CD14-positive monocyte (primary cell): ENCODE measurements around the gene PAX7. TPM values are rescaled to one million over a fixed set of nuclear protein-coding genes. Genes with fewer than 3 reads are reported as not detected.
"Not testable (repeated sequence)": the region's sequence is repeated elsewhere in the genome, so short reads cannot be mapped to it uniquely, and the experiment has no call there.

Source experiments
- DNase-seq, 3 donors: peaks; one replicate each; pipeline ENCODE4 v3.0.0-alpha.2; 2011 to 2022
- H2AFZ ChIP-seq: 2 replicates; pipeline ENCODE4 v1.6.0; 2012; ENCODE audit warnings: mild to moderate bottlenecking, low read depth, low read length, inconsistent platforms; ENCODE audit not compliant: insufficient read depth, poor library complexity, severe bottlenecking
- H3K27ac ChIP-seq, 2 donors: 1 replicate in 1 of 2; 2 replicates in 1 of 2; pipeline ENCODE4 v1.5.1; 2012 to 2013; ENCODE audit warnings: low read length in 2 of 2, control low read depth in 1 of 2, inconsistent platforms in 1 of 2, low read depth in 1 of 2, mild to moderate bottlenecking in 1 of 2
- H3K27me3 ChIP-seq, 2 donors: one replicate each; pipeline versions ENCODE4 v1.6.0 to v1.6.1; 2011 to 2013; ENCODE audit warnings: low read length in 2 of 2; ENCODE audit not compliant: control insufficient read depth in 2 of 2, insufficient read depth in 2 of 2
- H3K36me3 ChIP-seq, 2 donors: replicated peaks in 1 of 2; 1 replicate in 1 of 2; 2 replicates in 1 of 2; pipeline versions ENCODE4 v1.5.1 to v1.6.1; 2012 to 2013; ENCODE audit warnings: low read length in 2 of 2, control low read depth in 1 of 2, inconsistent platforms in 1 of 2, mild to moderate bottlenecking in 1 of 2; ENCODE audit not compliant: insufficient read depth in 2 of 2, control insufficient read depth in 1 of 2
- H3K4me1 ChIP-seq, 2 donors: 1 replicate in 1 of 2; 2 replicates in 1 of 2; pipeline versions ENCODE4 v1.5.1 to v1.6.1; 2012 to 2013; ENCODE audit warnings: low read length in 2 of 2, control low read depth in 1 of 2, inconsistent platforms in 1 of 2, mild to moderate bottlenecking in 1 of 2, moderate library complexity in 1 of 2; ENCODE audit not compliant: insufficient read depth in 2 of 2, control insufficient read depth in 1 of 2
- H3K4me2 ChIP-seq: replicated peaks from 2 replicates; pipeline ENCODE3; 2012; ENCODE audit warnings: low read length, moderate library complexity, mild to moderate bottlenecking; ENCODE audit not compliant: poor library complexity, severe bottlenecking; ENCODE audit errors: extremely low read depth
- H3K4me3 ChIP-seq, 3 experiments: fragments of 200-600 bp in 1 of 3; sonication (generic) in 1 of 3; replicated peaks in 1 of 3; 1 replicate in 2 of 3; 2 replicates in 1 of 3; pipeline ENCODE4 v1.5.1; 2011 to 2013; ENCODE audit warnings: low read length in 3 of 3, mild to moderate bottlenecking in 3 of 3, control low read depth in 2 of 3, low read depth in 2 of 3, inconsistent platforms in 1 of 3, moderate library complexity in 1 of 3
- H3K79me2 ChIP-seq: 2 replicates; pipeline ENCODE4 v1.6.0; 2012; ENCODE audit warnings: mild to moderate bottlenecking, control low read depth, inconsistent platforms, low read length, moderate library complexity; ENCODE audit not compliant: insufficient read depth
- H3K9ac ChIP-seq: 2 replicates; pipeline ENCODE4 v1.6.0; 2017; ENCODE audit warnings: low read length, mild to moderate bottlenecking; ENCODE audit not compliant: insufficient read depth, poor library complexity, severe bottlenecking
- H3K9me3 ChIP-seq, 2 donors: replicated peaks in 1 of 2; 1 replicate in 1 of 2; 2 replicates in 1 of 2; pipeline versions ENCODE4 v1.5.1 to v1.6.1; 2012 to 2013; ENCODE audit warnings: low read length in 2 of 2, control low read depth in 1 of 2; ENCODE audit not compliant: control insufficient read depth in 1 of 2, insufficient read depth in 1 of 2
- H4K20me1 ChIP-seq: 2 replicates; pipeline ENCODE4 v1.6.0; 2012; ENCODE audit warnings: mild to moderate bottlenecking, low read length, control low read depth, moderate library complexity; ENCODE audit not compliant: insufficient read depth
- H3K27ac Mint-ChIP-seq, 7 donors: one replicate each; pipeline ENCODE4 v1.8.0; 2020; ENCODE audit warnings: mild to moderate bottlenecking in 7 of 7, mixed read lengths in 7 of 7, moderate library complexity in 6 of 7, inconsistent platforms in 2 of 7
- H3K27me3 Mint-ChIP-seq, 3 donors: one replicate each; pipeline ENCODE4 v1.8.0; 2021 to 2022; ENCODE audit warnings: low read depth in 3 of 3, mild to moderate bottlenecking in 3 of 3, mixed read lengths in 3 of 3, moderate library complexity in 3 of 3, inconsistent platforms in 1 of 3
- H3K36me3 Mint-ChIP-seq, 2 donors: one replicate each; pipeline ENCODE4 v1.8.0; 2020; ENCODE audit warnings: mixed read lengths in 2 of 2, inconsistent platforms in 1 of 2, mild to moderate bottlenecking in 1 of 2
- H3K4me1 Mint-ChIP-seq: one replicate; pipeline ENCODE4 v1.8.0; 2020; ENCODE audit warnings: mild to moderate bottlenecking, mixed read lengths
- H3K4me3 Mint-ChIP-seq, 2 donors: one replicate each; pipeline ENCODE4 v1.8.0; 2020; ENCODE audit warnings: mild to moderate bottlenecking in 2 of 2, mixed read lengths in 2 of 2, moderate library complexity in 1 of 2
- H3K9me3 Mint-ChIP-seq, 7 donors: one replicate each; pipeline ENCODE4 v1.8.0; 2020 to 2022; ENCODE audit warnings: mixed read lengths in 7 of 7, mild to moderate bottlenecking in 6 of 7, moderate library complexity in 6 of 7, inconsistent platforms in 2 of 7
- CTCF ChIP-seq: fragments of 200-600 bp; IDR thresholded peaks from one replicate; pipeline ENCODE4 v1.8.0; 2022; ENCODE audit warnings: antibody characterized with exemption, mild to moderate bottlenecking
- WGBS: methylation state at CpG from one replicate; pipeline ENCODE4 v1.1.5; 2013; ENCODE audit warnings: missing lambda C conversion rate; ENCODE audit not compliant: insufficient coverage; 5-methylcytosine and 5-hydroxymethylcytosine counted together
- intact Hi-C, 2 donors: fragments of 100-400 bp; cut with micrococcal nuclease; formaldehyde crosslinking; loops; one replicate each; pipeline versions ENCODE4 v1.15.0 to v1.15.1; 2023
- polyA plus RNA-seq, 3 donors: library from polyadenylated mRNA; depleted of rRNA in 1 of 3; unstranded in 2 of 3; stranded (reverse) in 1 of 3; fragments of 300-500 nt in 2 of 3; fragments of >200 nt in 1 of 3; fragmentation: Illumina TruSeq in 2 of 3; gene quantifications; 1 replicate in 2 of 3; 2 replicates in 1 of 3; pipeline ENCODE4 v1.2.3, GENCODE V29; 2012 to 2021

Gene PAX7
- polyA plus RNA-seq, 3 donors: not detected

- no peaks in the 10 kb centered on the region for H3K27me3 ChIP-seq
- H3K27me3 Mint-ChIP-seq: peaks cover 3 to 9% (median 3%) of the 10 kb centered on the region in 3 donors
Measured at GRCh38 chr1:18582890-18583289, 47.8 kb upstream of the PAX7 start.

GRCh38 chr1:18583326-18583941 lies 47.2 kb upstream of the PAX7 start:
- Mint-ChIP-seq H3K27me3 (peaks cover 3 to 9% (median 7%) of the 10 kb centered on the region in 3 donors), H3K9me3 (peaks cover 3 to 10% (median 7%) of the 10 kb centered on the region in 7 donors), H3K36me3 (no peaks in the 10 kb centered on the region), H3K4me1 (peaks cover 9% of the 10 kb centered on the region), H3K27ac (peak overlapping the region in 2 of 7 donors; percentile 5 to 43), H3K4me3 (no peak overlapping the region)
- intact Hi-C loops: no loop called here
- H3K9ac ChIP-seq: no peak overlapping the region
- no peaks in the 10 kb centered on the region for H3K27me3 ChIP-seq
- H3K9me3 ChIP-seq: peaks cover 0 to 10% of the 10 kb centered on the region in 2 donors
- no peak for DNase-seq
- no peak overlapping the region for H2AFZ ChIP-seq
- no peaks in the 10 kb centered on the region for H4K20me1 ChIP-seq
- no peak overlapping the region for H3K4me3 ChIP-seq
- TF ChIP-seq CTCF: no peak
- 88% methylated on average over 7 of the region's 7 CpGs for WGBS
- H3K79me2 ChIP-seq: no peaks in the 10 kb centered on the region
- peak overlapping the region; percentile 11 for H3K4me2 ChIP-seq
- peak overlapping the region in 1 of 2 donors; percentile 47 for H3K27ac ChIP-seq
- H3K36me3 ChIP-seq: no peaks in the 10 kb centered on the region
- H3K4me1 ChIP-seq: peaks cover 0 to 19% of the 10 kb centered on the region in 2 donors

More at GRCh38 chr1:18582890-18583289, 47.8 kb upstream of the PAX7 start:
- Histone ChIP-seq H3K4me2 (no peak overlapping the region), H2AFZ (no peak overlapping the region), H3K27ac (no peak overlapping the region), H3K9me3 (peaks cover 0 to 10% of the 10 kb centered on the region in 2 donors), H4K20me1 (no peaks in the 10 kb centered on the region), H3K36me3 (no peaks in the 10 kb centered on the region), H3K79me2 (no peaks in the 10 kb centered on the region), H3K9ac (no peak overlapping the region), H3K4me3 (no peak overlapping the region), H3K4me1 (peaks cover 0 to 19% of the 10 kb centered on the region in 2 donors)
- Mint-ChIP-seq H3K36me3 (no peaks in the 10 kb centered on the region), H3K4me1 (peaks cover 9% of the 10 kb centered on the region), H3K4me3 (no peak overlapping the region), H3K27ac (no peak overlapping the region), H3K9me3 (peaks cover 3 to 10% (median 7%) of the 10 kb centered on the region in 7 donors)
- TF ChIP-seq CTCF: no peak
- no peak for DNase-seq
- intact Hi-C loops: no loop called here
- 62% methylated on average over 3 of the region's 5 CpGs for WGBS

GRCh38 chr1:18586016-18586415 lies 44.6 kb upstream of the PAX7 start:
- H3K9me3 Mint-ChIP-seq, intact Hi-C loops: not testable (repeated sequence)

More at GRCh38 chr1:18586016-18586415, 44.6 kb upstream of the PAX7 start:
- WGBS: no CpG with 5 or more reads among the region's 4 CpGs
- not testable (repeated sequence) for H3K9me3 ChIP-seq, H3K27ac ChIP-seq, H3K36me3 Mint-ChIP-seq, H3K9ac ChIP-seq, H3K27me3 ChIP-seq, DNase-seq, H3K4me1 Mint-ChIP-seq, H3K79me2 ChIP-seq, H3K4me2 ChIP-seq, H3K4me3 Mint-ChIP-seq, H2AFZ ChIP-seq, H3K36me3 ChIP-seq, H4K20me1 ChIP-seq, H3K4me3 ChIP-seq, H3K27ac Mint-ChIP-seq
- H3K27me3 Mint-ChIP-seq: peaks cover 0 to 10% (median 9%) of the 10 kb centered on the region in 3 donors
- H3K4me1 ChIP-seq: peaks cover 0 to 19% of the 10 kb centered on the region in 2 donors
